Nephron (organoid): ENCODE results near the gene CCDC187.

Source experiments
- H3K27ac Mint-ChIP-seq, 3 experiments: 2 replicates each; pipeline ENCODE4 v1.8.0; 2020; ENCODE audit warnings: mixed read lengths in 3 of 3, mild to moderate bottlenecking in 2 of 3, moderate library complexity in 1 of 3
- H3K27me3 Mint-ChIP-seq: 2 replicates; pipeline ENCODE4 v1.8.0; 2021; ENCODE audit warnings: low read depth, mild to moderate bottlenecking, moderate library complexity, mixed read lengths
- H3K36me3 Mint-ChIP-seq: 2 replicates; pipeline ENCODE4 v1.8.0; 2020; ENCODE audit warnings: low read depth, mixed read lengths
- H3K4me1 Mint-ChIP-seq: 2 replicates; pipeline ENCODE4 v1.8.0; 2020; ENCODE audit warnings: mixed read lengths
- H3K4me3 Mint-ChIP-seq, 3 experiments: 2 replicates each; pipeline ENCODE4 v1.8.0; 2020; ENCODE audit warnings: mild to moderate bottlenecking in 3 of 3, mixed read lengths in 3 of 3, moderate library complexity in 2 of 3
- H3K9me3 Mint-ChIP-seq: 2 replicates; pipeline ENCODE4 v1.8.0; 2020; ENCODE audit warnings: mixed read lengths
- TF ChIP-seq, protein P1 (sequence below), 3 experiments: fragments of 200-600 bp; sonication (generic); IDR thresholded peaks; one replicate each; pipeline ENCODE4 v1.5.0; 2021; ENCODE audit warnings: antibody characterized with exemption in 3 of 3; ENCODE audit not compliant: unreplicated experiment in 3 of 3

Gene CCDC187

DNA sequence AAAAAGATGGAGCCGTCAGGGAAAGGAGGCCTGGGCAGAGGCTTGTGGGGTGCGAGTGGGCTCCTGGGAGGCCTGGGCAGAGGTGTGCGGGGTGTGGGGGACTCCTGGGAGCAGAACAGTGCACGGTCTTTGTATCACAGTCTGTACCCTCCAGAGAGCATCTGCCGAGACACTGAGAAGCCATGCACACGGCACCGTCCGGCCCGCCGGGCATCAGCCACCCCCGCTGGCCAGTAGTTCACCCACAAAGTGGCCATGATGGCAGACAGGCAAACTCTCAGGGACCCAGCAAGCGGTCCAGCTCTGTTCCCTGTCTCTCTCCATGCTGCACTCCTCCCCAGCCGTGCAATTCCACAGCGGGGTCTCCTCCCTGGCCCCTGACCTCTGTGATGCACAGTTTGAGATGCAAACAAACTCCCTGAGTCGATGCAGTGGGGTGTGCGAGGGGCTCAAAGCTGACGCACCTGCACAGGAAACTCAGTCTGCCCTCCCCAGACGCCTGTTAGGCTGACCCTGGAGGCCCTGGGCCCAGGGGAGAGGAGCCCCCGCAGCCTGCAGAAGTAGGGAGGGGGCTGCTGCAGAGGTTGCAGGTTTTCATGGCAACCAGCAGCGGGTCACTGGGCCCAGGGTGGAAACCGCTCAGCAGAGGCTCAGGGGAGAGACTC is 14.3 kb upstream of the CCDC187 start:
- Mint-ChIP-seq H3K27ac (no peak overlapping the region), H3K36me3 (peaks cover 5% of the 10 kb centered on the region)

GRCh38 chr9:136317695-136318094 is 13.8 kb upstream of the CCDC187 start:
- no peak overlapping the region for H3K27ac Mint-ChIP-seq
- TF ChIP-seq, protein P1, sequence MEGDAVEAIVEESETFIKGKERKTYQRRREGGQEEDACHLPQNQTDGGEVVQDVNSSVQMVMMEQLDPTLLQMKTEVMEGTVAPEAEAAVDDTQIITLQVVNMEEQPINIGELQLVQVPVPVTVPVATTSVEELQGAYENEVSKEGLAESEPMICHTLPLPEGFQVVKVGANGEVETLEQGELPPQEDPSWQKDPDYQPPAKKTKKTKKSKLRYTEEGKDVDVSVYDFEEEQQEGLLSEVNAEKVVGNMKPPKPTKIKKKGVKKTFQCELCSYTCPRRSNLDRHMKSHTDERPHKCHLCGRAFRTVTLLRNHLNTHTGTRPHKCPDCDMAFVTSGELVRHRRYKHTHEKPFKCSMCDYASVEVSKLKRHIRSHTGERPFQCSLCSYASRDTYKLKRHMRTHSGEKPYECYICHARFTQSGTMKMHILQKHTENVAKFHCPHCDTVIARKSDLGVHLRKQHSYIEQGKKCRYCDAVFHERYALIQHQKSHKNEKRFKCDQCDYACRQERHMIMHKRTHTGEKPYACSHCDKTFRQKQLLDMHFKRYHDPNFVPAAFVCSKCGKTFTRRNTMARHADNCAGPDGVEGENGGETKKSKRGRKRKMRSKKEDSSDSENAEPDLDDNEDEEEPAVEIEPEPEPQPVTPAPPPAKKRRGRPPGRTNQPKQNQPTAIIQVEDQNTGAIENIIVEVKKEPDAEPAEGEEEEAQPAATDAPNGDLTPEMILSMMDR (IDR thresholded peaks at IDR 0.05; ENCODE audit: unreplicated experiment in 3 of 3), result no peak
- no peaks in the 10 kb centered on the region for H3K4me1 Mint-ChIP-seq
- H3K36me3 Mint-ChIP-seq, result peaks cover 5% of the 10 kb centered on the region
- peaks cover 23% of the 10 kb centered on the region for H3K9me3 Mint-ChIP-seq
- no peak overlapping the region for H3K4me3 Mint-ChIP-seq
- peaks cover 6% of the 10 kb centered on the region for H3K27me3 Mint-ChIP-seq

More for the DNA sequence above, 14.3 kb upstream of the CCDC187 start:
- H3K4me3 Mint-ChIP-seq, result no peak overlapping the region
- TF ChIP-seq, protein P1 (IDR thresholded peaks at IDR 0.05; ENCODE audit: unreplicated experiment in 3 of 3), result no peak
- no peaks in the 10 kb centered on the region for H3K4me1 Mint-ChIP-seq
- peaks cover 23% of the 10 kb centered on the region for H3K9me3 Mint-ChIP-seq
- H3K27me3 Mint-ChIP-seq, result peaks cover 7% of the 10 kb centered on the region

DNA sequence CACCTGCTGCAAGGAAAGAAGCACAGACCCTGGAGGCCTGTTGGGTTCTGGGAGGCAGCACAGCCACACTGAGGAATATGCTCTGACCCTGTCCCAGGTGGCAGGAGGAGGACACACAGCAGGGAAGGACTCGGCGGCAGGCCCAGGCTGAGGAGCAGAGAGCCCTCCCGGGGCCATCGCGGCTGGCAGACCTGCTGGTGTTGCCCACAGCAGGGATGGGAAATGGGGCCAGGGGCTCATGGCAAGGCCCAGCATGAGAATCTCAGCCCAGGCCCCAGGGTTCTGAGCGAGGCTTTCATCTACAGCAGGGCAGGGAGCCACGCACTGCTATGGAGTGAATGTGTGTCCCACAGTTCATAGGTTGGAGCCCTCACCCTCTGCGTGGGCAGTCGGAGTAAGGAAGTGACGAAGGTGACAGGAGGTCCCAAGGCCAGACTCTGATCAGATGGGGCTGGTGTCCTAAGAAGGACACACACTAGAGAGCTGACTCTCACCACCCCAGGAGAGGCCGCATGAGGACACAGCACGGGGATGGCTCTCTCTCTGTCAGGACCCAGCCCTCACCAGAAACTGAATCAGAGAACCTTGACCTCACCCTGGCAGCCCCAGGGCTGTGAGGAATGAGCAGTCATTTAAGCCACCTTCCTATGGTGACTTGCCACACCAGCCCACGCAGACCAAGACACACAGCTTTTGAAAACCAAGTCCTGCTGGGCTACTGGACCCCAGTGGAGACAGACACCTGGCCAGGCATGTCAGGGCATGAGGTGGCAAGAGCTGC is 13.2 kb upstream of the CCDC187 start:
- TF ChIP-seq, protein P1 (IDR thresholded peaks at IDR 0.05; ENCODE audit: unreplicated experiment in 3 of 3), result no peak
- peaks cover 6% of the 10 kb centered on the region for H3K27me3 Mint-ChIP-seq
- H3K9me3 Mint-ChIP-seq, result peaks cover 23% of the 10 kb centered on the region
- peak overlapping the region in 1 of 3 experiments; percentile 45 for H3K27ac Mint-ChIP-seq
- no peak overlapping the region for H3K4me3 Mint-ChIP-seq
- H3K36me3 Mint-ChIP-seq, result peaks cover 5% of the 10 kb centered on the region
- H3K4me1 Mint-ChIP-seq, result no peaks in the 10 kb centered on the region

- TF ChIP-seq, protein P1 (IDR thresholded peaks at IDR 0.05; ENCODE audit: unreplicated experiment in 3 of 3), result no peak
- no peaks in the 10 kb centered on the region for H3K4me1 Mint-ChIP-seq
- peaks cover 6% of the 10 kb centered on the region for H3K27me3 Mint-ChIP-seq
- H3K27ac Mint-ChIP-seq, result no peak overlapping the region
- no peak overlapping the region for H3K4me3 Mint-ChIP-seq
- H3K9me3 Mint-ChIP-seq, result peaks cover 22% of the 10 kb centered on the region
- peaks cover 5% of the 10 kb centered on the region for H3K36me3 Mint-ChIP-seq
Measured at GRCh38 chr9:136316271-136316751, 12.4 kb upstream of the CCDC187 start.

GRCh38 chr9:136314944-136315343 is 11.1 kb upstream of the CCDC187 start:
- Mint-ChIP-seq H3K4me3 (no peak overlapping the region), H3K9me3 (peaks cover 19% of the 10 kb centered on the region), H3K27me3 (peaks cover 6% of the 10 kb centered on the region), H3K27ac (peak overlapping the region in 1 of 3 experiments; percentile 57), H3K36me3 (peaks cover 5% of the 10 kb centered on the region), H3K4me1 (no peaks in the 10 kb centered on the region)
- TF ChIP-seq, protein P1 (IDR thresholded peaks at IDR 0.05; ENCODE audit: unreplicated experiment in 3 of 3), result no peak
